Neural cell (in vitro differentiated cells): ENCODE measurements around the gene C4orf51. TPM values are rescaled to one million over a fixed set of nuclear protein-coding genes. Genes with fewer than 3 reads are reported as not detected.

Experiments used
- H2AFZ ChIP-seq: fragments of 200-600, 300-800 bp; sonication (generic), shearing (Covaris generic); 2 replicates; pipeline ENCODE4 v1.6.0; 2014; ENCODE audit warnings: low read depth, mild to moderate bottlenecking, antibody characterized with exemption, low read length, moderate library complexity
- H3F3A ChIP-seq: fragments of 200-600 bp; shearing (Covaris generic); 2 replicates; pipeline ENCODE4 v1.6.1; 2016; ENCODE audit warnings: mild to moderate bottlenecking, moderate library complexity, mixed read lengths, antibody characterized with exemption, low read length; ENCODE audit not compliant: insufficient read depth, poor library complexity, severe bottlenecking
- H3K27ac ChIP-seq: fragments of 200-600, 300-800 bp; sonication (generic), shearing (Covaris generic); 2 replicates; pipeline ENCODE4 v1.5.1; 2014; ENCODE audit warnings: mild to moderate bottlenecking, low read length, moderate library complexity
- H3K27me3 ChIP-seq: fragments of 300-800, 200-600 bp; sonication (generic), shearing (Covaris generic); 2 replicates; pipeline ENCODE4 v1.6.0; 2014; ENCODE audit warnings: mild to moderate bottlenecking, low read depth, low read length, moderate library complexity; ENCODE audit not compliant: insufficient read depth
- H3K36me3 ChIP-seq: fragments of 300-800, 200-600 bp; sonication (generic), shearing (Covaris generic); 2 replicates; pipeline ENCODE4 v1.5.1; 2014; ENCODE audit warnings: mild to moderate bottlenecking, antibody characterized with exemption, low read length, moderate library complexity; ENCODE audit not compliant: insufficient read depth
- H3K4me2 ChIP-seq: fragments of 300-800, 200-600 bp; sonication (generic), shearing (Covaris generic); 2 replicates; pipeline ENCODE4 v1.6.0; 2014; ENCODE audit warnings: mild to moderate bottlenecking, low read length
- H3K4me3 ChIP-seq: fragments of 300-800, 200-600 bp; sonication (generic), shearing (Covaris generic); 2 replicates; pipeline ENCODE4 v1.5.1; 2014; ENCODE audit warnings: mild to moderate bottlenecking, low read length, moderate library complexity
- H3K79me2 ChIP-seq: fragments of 200-600 bp; shearing (Covaris generic); replicated peaks from 2 replicates; pipeline ENCODE4 v1.6.0; 2014; ENCODE audit warnings: mild to moderate bottlenecking, low read length, moderate library complexity; ENCODE audit not compliant: insufficient read depth
- H3K9ac ChIP-seq: fragments of 300-800, 200-600 bp; sonication (generic), shearing (Covaris generic); 2 replicates; pipeline ENCODE4 v1.6.1; 2016; ENCODE audit warnings: mild to moderate bottlenecking, low read length, mixed read lengths
- H3K9me2 ChIP-seq: fragments of 200-600 bp; shearing (Covaris generic); 2 replicates; pipeline ENCODE4 v1.6.1; 2016; ENCODE audit warnings: mild to moderate bottlenecking, low read length, mixed read lengths; ENCODE audit not compliant: insufficient read depth
- H3K9me3 ChIP-seq: fragments of 200-600, 300-800 bp; sonication (generic), shearing (Covaris generic); 2 replicates; pipeline ENCODE4 v1.6.1; 2016; ENCODE audit warnings: mild to moderate bottlenecking, mixed run types, low read length, moderate library complexity, mixed read lengths
- H4K20me1 ChIP-seq: fragments of 200-600 bp; shearing (Covaris generic); 2 replicates; pipeline ENCODE4 v1.6.1; 2016; ENCODE audit warnings: mild to moderate bottlenecking, mixed run types; ENCODE audit not compliant: insufficient read depth
- EP300 ChIP-seq: fragments of 450-650 bp; conservative IDR thresholded peaks from 2 replicates; pipeline ENCODE4 v1.6.1; 2014; ENCODE audit warnings: antibody characterized with exemption, mild to moderate bottlenecking, moderate library complexity; ENCODE audit not compliant: poor library complexity, severe bottlenecking
- EZH2 ChIP-seq: fragments of 200-600, 300-800 bp; shearing (Covaris generic), sonication (generic); IDR thresholded peaks from 2 replicates; pipeline ENCODE4 v1.6.1; 2014; ENCODE audit warnings: antibody characterized with exemption, low read length, borderline replicate concordance, mild to moderate bottlenecking; ENCODE audit not compliant: insufficient read depth, poor library complexity, severe bottlenecking
- MXI1 ChIP-seq: fragments of 450-650 bp; conservative IDR thresholded peaks from 2 replicates; pipeline ENCODE4 v1.6.1; 2014; ENCODE audit warnings: antibody characterized with exemption, mild to moderate bottlenecking; ENCODE audit not compliant: poor library complexity, severe bottlenecking
- POLR2AphosphoS5 ChIP-seq: IDR thresholded peaks from 2 replicates; pipeline ENCODE4 v1.6.1; 2012
- RAD21 ChIP-seq: fragments of 450-650 bp; conservative IDR thresholded peaks from 2 replicates; pipeline ENCODE4 v1.6.1; 2014; ENCODE audit warnings: antibody characterized with exemption, mild to moderate bottlenecking, moderate library complexity
- SMC3 ChIP-seq: fragments of 450-650 bp; conservative IDR thresholded peaks from 2 replicates; pipeline ENCODE4 v1.6.1; 2014; ENCODE audit warnings: antibody characterized with exemption, mild to moderate bottlenecking, moderate library complexity; ENCODE audit not compliant: poor library complexity
- TAF1 ChIP-seq: IDR thresholded peaks from 2 replicates; pipeline ENCODE4 v1.6.1; 2012; ENCODE audit warnings: low read depth
- polyA plus RNA-seq: library from polyadenylated mRNA; depleted of rRNA; stranded (reverse); fragments of >200 nt; gene quantifications from 2 replicates; pipeline ENCODE4 v1.2.3, GENCODE V29; 2014
- TF ChIP-seq, protein P1 (sequence below): fragments of 450-650 bp; IDR thresholded peaks from 2 replicates; pipeline ENCODE4 v1.5.1; 2014; ENCODE audit warnings: antibody characterized with exemption, mild to moderate bottlenecking, moderate library complexity; ENCODE audit not compliant: poor library complexity, severe bottlenecking
- TF ChIP-seq, protein P2 (sequence below): IDR thresholded peaks from 2 replicates; pipeline ENCODE4 v1.6.1; 2012; ENCODE audit warnings: borderline replicate concordance

The C4orf51 gene
- polyA plus RNA-seq, 1 donor from 2014 or later: not detected

DNA sequence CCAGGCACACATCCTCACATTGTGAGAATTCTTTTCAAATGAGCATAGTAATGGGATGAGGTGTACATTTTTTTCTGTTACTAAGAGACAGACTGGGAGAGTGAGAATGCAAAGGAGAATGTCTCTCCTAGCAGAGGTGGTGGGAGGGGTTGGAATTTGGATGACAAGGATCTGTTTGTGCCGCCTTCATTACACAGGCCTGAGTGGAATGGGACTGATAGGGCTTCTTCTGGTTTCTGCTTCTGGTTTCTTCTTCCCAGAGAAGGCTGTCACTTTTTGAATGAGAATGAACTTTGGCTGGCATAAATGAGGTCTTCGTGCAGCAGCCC lies 55.4 kb downstream of the C4orf51 start:
- Histone ChIP-seq H3K4me3 (no peak overlapping the region), H3K4me2 (no peak overlapping the region), H3K27me3 (no peaks in the 10 kb centered on the region), H2AFZ (no peak overlapping the region), H3K27ac (no peak overlapping the region), H3K9ac (no peak overlapping the region), H3K9me3 (no peaks in the 10 kb centered on the region), H3K9me2 (no peaks in the 10 kb centered on the region), H3F3A (no peaks in the 10 kb centered on the region), H4K20me1 (no peaks in the 10 kb centered on the region), H3K36me3 (no peaks in the 10 kb centered on the region), H3K79me2 (no peaks in the 10 kb centered on the region)
- TF ChIP-seq POLR2AphosphoS5: no peak
- no peak for TF ChIP-seq TAF1
- TF ChIP-seq SMC3: no peak
- TF ChIP-seq, protein P1, sequence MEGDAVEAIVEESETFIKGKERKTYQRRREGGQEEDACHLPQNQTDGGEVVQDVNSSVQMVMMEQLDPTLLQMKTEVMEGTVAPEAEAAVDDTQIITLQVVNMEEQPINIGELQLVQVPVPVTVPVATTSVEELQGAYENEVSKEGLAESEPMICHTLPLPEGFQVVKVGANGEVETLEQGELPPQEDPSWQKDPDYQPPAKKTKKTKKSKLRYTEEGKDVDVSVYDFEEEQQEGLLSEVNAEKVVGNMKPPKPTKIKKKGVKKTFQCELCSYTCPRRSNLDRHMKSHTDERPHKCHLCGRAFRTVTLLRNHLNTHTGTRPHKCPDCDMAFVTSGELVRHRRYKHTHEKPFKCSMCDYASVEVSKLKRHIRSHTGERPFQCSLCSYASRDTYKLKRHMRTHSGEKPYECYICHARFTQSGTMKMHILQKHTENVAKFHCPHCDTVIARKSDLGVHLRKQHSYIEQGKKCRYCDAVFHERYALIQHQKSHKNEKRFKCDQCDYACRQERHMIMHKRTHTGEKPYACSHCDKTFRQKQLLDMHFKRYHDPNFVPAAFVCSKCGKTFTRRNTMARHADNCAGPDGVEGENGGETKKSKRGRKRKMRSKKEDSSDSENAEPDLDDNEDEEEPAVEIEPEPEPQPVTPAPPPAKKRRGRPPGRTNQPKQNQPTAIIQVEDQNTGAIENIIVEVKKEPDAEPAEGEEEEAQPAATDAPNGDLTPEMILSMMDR: no peak
- no peak for TF ChIP-seq RAD21
- TF ChIP-seq EZH2: no peak
- TF ChIP-seq EP300: no peak
- no peak for TF ChIP-seq MXI1
- TF ChIP-seq, protein P2, sequence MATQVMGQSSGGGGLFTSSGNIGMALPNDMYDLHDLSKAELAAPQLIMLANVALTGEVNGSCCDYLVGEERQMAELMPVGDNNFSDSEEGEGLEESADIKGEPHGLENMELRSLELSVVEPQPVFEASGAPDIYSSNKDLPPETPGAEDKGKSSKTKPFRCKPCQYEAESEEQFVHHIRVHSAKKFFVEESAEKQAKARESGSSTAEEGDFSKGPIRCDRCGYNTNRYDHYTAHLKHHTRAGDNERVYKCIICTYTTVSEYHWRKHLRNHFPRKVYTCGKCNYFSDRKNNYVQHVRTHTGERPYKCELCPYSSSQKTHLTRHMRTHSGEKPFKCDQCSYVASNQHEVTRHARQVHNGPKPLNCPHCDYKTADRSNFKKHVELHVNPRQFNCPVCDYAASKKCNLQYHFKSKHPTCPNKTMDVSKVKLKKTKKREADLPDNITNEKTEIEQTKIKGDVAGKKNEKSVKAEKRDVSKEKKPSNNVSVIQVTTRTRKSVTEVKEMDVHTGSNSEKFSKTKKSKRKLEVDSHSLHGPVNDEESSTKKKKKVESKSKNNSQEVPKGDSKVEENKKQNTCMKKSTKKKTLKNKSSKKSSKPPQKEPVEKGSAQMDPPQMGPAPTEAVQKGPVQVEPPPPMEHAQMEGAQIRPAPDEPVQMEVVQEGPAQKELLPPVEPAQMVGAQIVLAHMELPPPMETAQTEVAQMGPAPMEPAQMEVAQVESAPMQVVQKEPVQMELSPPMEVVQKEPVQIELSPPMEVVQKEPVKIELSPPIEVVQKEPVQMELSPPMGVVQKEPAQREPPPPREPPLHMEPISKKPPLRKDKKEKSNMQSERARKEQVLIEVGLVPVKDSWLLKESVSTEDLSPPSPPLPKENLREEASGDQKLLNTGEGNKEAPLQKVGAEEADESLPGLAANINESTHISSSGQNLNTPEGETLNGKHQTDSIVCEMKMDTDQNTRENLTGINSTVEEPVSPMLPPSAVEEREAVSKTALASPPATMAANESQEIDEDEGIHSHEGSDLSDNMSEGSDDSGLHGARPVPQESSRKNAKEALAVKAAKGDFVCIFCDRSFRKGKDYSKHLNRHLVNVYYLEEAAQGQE: no peak

DNA sequence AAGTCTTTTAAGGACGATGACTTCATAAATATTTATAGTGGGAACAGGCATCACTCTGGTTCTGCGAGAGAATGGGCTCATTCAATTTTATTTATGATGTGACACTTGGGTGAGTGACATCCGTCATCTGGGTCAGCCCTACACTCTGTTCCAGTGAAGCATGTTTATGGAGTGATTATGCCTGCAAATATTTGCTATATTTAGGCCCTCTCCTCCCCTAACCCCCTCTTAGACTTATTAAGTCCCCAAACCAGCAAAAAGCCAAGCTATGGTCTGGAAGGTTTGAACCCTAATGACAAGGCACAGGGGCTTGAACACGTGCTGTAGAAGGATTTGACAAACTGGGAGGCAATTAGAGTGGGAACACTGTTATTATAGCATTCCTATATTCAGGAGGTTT lies 55.9 kb downstream of the C4orf51 start:
- Histone ChIP-seq H3K9me2 (no peaks in the 10 kb centered on the region), H3K79me2 (no peaks in the 10 kb centered on the region), H3K4me2 (no peak overlapping the region), H3K27me3 (no peaks in the 10 kb centered on the region), H3K36me3 (no peaks in the 10 kb centered on the region), H3K4me3 (no peak overlapping the region), H3K27ac (no peak overlapping the region), H3F3A (no peaks in the 10 kb centered on the region), H2AFZ (no peak overlapping the region), H3K9ac (no peak overlapping the region), H4K20me1 (no peaks in the 10 kb centered on the region), H3K9me3 (no peaks in the 10 kb centered on the region)
- TF ChIP-seq, protein P1: no peak
- TF ChIP-seq, protein P2: no peak
- TF ChIP-seq EP300: no peak
- TF ChIP-seq MXI1: no peak
- no peak for TF ChIP-seq POLR2AphosphoS5
